Head of caudate nucleus (tissue), 42 donors: Measurements from ENCODE around the gene TMEM141.
"Not testable (repeated sequence)": the region's sequence is repeated elsewhere in the genome, so short reads cannot be mapped to it uniquely, and the experiment has no call there.

Experiments used
- DNase-seq, 42 donors: peaks; one replicate each; pipeline versions ENCODE4 v3.0.0 to v3.0.0-alpha.2; 2020 to 2021; ENCODE audit warnings: mixed read lengths in 7 of 42
- intact Hi-C: fragments of 100-400 bp; cut with DNase I; formaldehyde crosslinking; loops from one replicate; pipeline ENCODE4 v1.15.0; 2022

The TMEM141 gene

GRCh38 chr9:136837146-136837855 is 46.2 kb downstream of the TMEM141 start:
- no peak for DNase-seq
- intact Hi-C loops: no loop called here

- DNase-seq, intact Hi-C loops: not testable (repeated sequence)
These were observed 46.7 kb downstream of the TMEM141 start for GRCh38 chr9:136837856-136838277.

GRCh38 chr9:136838314-136839228 is 47.4 kb downstream of the TMEM141 start:
- intact Hi-C loops: no loop called here
- DNase-seq: no peak

GRCh38 chr9:136839229-136840139 is 48.3 kb downstream of the TMEM141 start:
- DNase-seq: no peak
- intact Hi-C loops: no loop called here

- DNase-seq: peak in 7 of 42 donors; percentile 34 to 61 (median 45)
- intact Hi-C loops: no loop called here
These were observed 49.2 kb downstream of the TMEM141 start for GRCh38 chr9:136840140-136840876.

GRCh38 chr9:136840877-136841645 is 49.9 kb downstream of the TMEM141 start:
- peak; percentile 68 to 95 (median 87) for DNase-seq
- intact Hi-C loops: no loop called here

GRCh38 chr9:136841646-136842379 is 50.7 kb downstream of the TMEM141 start:
- intact Hi-C loops: not testable (repeated sequence)
- DNase-seq: peak in 2 of 42 donors; percentile 18 to 20

- intact Hi-C loops: not testable (repeated sequence)
- peak; percentile 70 to 93 (median 86) for DNase-seq
These were observed 51.3 kb downstream of the TMEM141 start, which contains the start of gene AJM1 for GRCh38 chr9:136842380-136842948. AJM1 (plus strand) TSS chr9:136842478; CDS start chr9:136844415, 1,937 bp downstream.
